Activated CD8-positive, alpha-beta memory T cell treated with anti-CD3 and anti-CD28 coated beads, Interleukin-2, amount 10 ng/mL, durations not matched to agents 7 days and 5 days (primary cell): Measurements from ENCODE around the gene GPR137C. TPM values are rescaled to one million over a fixed set of nuclear protein-coding genes. Genes with fewer than 3 reads are reported as not detected.

Experiments
- ATAC-seq: fragments of 150-1000 bp; cut with Tn5 transposase; one replicate; pipeline ENCODE4 v1.10.0; 2021; ENCODE audit warnings: moderate library complexity
- CTCF ChIA-PET: fragments of 350-600 bp; sonication (Branson Sonifier 250); formaldehyde crosslinking; loops from one replicate; lab custom pipeline; 2021; ENCODE audit warnings: antibody characterized with exemption; lab: Charles Lee
- DNase-seq: peaks from one replicate; pipeline ENCODE4 v3.0.0-alpha.2; 2020
- H3K27ac Mint-ChIP-seq: one replicate; pipeline ENCODE4 v1.8.0; 2021; ENCODE audit warnings: mild to moderate bottlenecking, mixed read lengths
- H3K27me3 Mint-ChIP-seq: one replicate; pipeline ENCODE4 v1.8.0; 2021; ENCODE audit warnings: mixed read lengths
- H3K36me3 Mint-ChIP-seq: one replicate; pipeline ENCODE4 v1.8.0; 2021; ENCODE audit warnings: mild to moderate bottlenecking, mixed read lengths
- H3K4me1 Mint-ChIP-seq: one replicate; pipeline ENCODE4 v1.8.0; 2021; ENCODE audit warnings: mixed read lengths
- H3K4me3 Mint-ChIP-seq: one replicate; pipeline ENCODE4 v1.8.0; 2021; ENCODE audit warnings: mild to moderate bottlenecking, moderate library complexity, mixed read lengths
- H3K9me3 Mint-ChIP-seq: one replicate; pipeline ENCODE4 v1.8.0; 2022; ENCODE audit warnings: low read depth, mixed read lengths
- total RNA-seq, 2 experiments: library from RNA; stranded (reverse); gene quantifications; one replicate each; pipeline ENCODE4 v1.2.3, GENCODE V29; 2021

GPR137C gene
- under 1 TPM; 0.73 to 0.85 TPM for total RNA-seq

- peak within 1 kb of the TSS; percentile 81 for H3K27ac Mint-ChIP-seq
- ATAC-seq (peak; percentile 92), DNase-seq (peak; percentile 100)
- H3K36me3 Mint-ChIP-seq: peaks cover 4% of the 10 kb centered on the region
- peak within 1 kb of the TSS; percentile 88 for H3K4me3 Mint-ChIP-seq
- H3K9me3 Mint-ChIP-seq: no peaks in the 10 kb centered on the region
- CTCF ChIA-PET: interaction anchor here (0.6 to 1.8 kb wide), 9 partner anchors 9 to 334 kb away, joined by 3 to 7 read pairs (median 3); no protein-coding TSS in a partner anchor
- H3K27me3 Mint-ChIP-seq: peaks cover 25% of the 10 kb centered on the region
- peaks cover 32% of the 10 kb centered on the region for H3K4me1 Mint-ChIP-seq
Observed at GRCh38 chr14:52552063-52552988, at the start of gene GPR137C, which contains the start of gene TXNDC16. TSS of gene GPR137C (plus strand) at chr14:52552836. CDS start at chr14:52553148, 312 bp downstream. TSS of gene TXNDC16 (minus strand) at chr14:52552505. CDS start at chr14:52543557, 8,948 bp downstream.

- no peaks in the 10 kb centered on the region for H3K27me3 Mint-ChIP-seq
- CTCF ChIA-PET: no interaction called here
- H3K4me3 Mint-ChIP-seq: no peak overlapping the region
- ATAC-seq (no peak), DNase-seq (no peak)
- H3K4me1 Mint-ChIP-seq: no peaks in the 10 kb centered on the region
- peaks cover 6% of the 10 kb centered on the region for H3K36me3 Mint-ChIP-seq
- no peak overlapping the region for H3K27ac Mint-ChIP-seq
- no peaks in the 10 kb centered on the region for H3K9me3 Mint-ChIP-seq
Observed at GRCh38 chr14:52513249-52513648, 39.4 kb upstream of the GPR137C start.

- no peak for DNase-seq
- ATAC-seq: no peak
- no peak overlapping the region for H3K27ac Mint-ChIP-seq
- H3K36me3 Mint-ChIP-seq: peaks cover 4% of the 10 kb centered on the region
- no peaks in the 10 kb centered on the region for H3K27me3 Mint-ChIP-seq
- no peaks in the 10 kb centered on the region for H3K9me3 Mint-ChIP-seq
- CTCF ChIA-PET: no interaction called here
- no peaks in the 10 kb centered on the region for H3K4me1 Mint-ChIP-seq
- H3K4me3 Mint-ChIP-seq: no peak overlapping the region
Observed at GRCh38 chr14:52514046-52514811, 38.4 kb upstream of the GPR137C start.

GRCh38 chr14:52522033-52522432 is 30.6 kb upstream of the GPR137C start:
- Mint-ChIP-seq H3K27me3 (no peaks in the 10 kb centered on the region), H3K36me3 (peaks cover 11% of the 10 kb centered on the region), H3K4me1 (no peaks in the 10 kb centered on the region), H3K9me3 (no peaks in the 10 kb centered on the region), H3K27ac (no peak overlapping the region), H3K4me3 (no peak overlapping the region)
- DNase-seq: no peak
- no peak for ATAC-seq
- CTCF ChIA-PET: no interaction called here

- no peak for ATAC-seq
- H3K9me3 Mint-ChIP-seq: no peaks in the 10 kb centered on the region
- no peak overlapping the region for H3K27ac Mint-ChIP-seq
- peaks cover 11% of the 10 kb centered on the region for H3K36me3 Mint-ChIP-seq
- no peaks in the 10 kb centered on the region for H3K27me3 Mint-ChIP-seq
- CTCF ChIA-PET: no interaction called here
- H3K4me3 Mint-ChIP-seq: no peak overlapping the region
- no peak for DNase-seq
- no peaks in the 10 kb centered on the region for H3K4me1 Mint-ChIP-seq
Observed at GRCh38 chr14:52522581-52523345, 29.9 kb upstream of the GPR137C start.

- no peaks in the 10 kb centered on the region for H3K27me3 Mint-ChIP-seq
- no peaks in the 10 kb centered on the region for H3K4me1 Mint-ChIP-seq
- no peak overlapping the region for H3K27ac Mint-ChIP-seq
- CTCF ChIA-PET: interaction anchor here (1.0 kb wide), 1 partner anchor 24 kb away, joined by 3 read pairs; no protein-coding TSS in a partner anchor
- no peak overlapping the region for H3K4me3 Mint-ChIP-seq
- no peak for DNase-seq
- H3K36me3 Mint-ChIP-seq: peaks cover 17% of the 10 kb centered on the region
- ATAC-seq: no peak
- H3K9me3 Mint-ChIP-seq: no peaks in the 10 kb centered on the region
Observed at GRCh38 chr14:52527052-52527451, 25.6 kb upstream of the GPR137C start.

- Mint-ChIP-seq H3K36me3 (peaks cover 33% of the 10 kb centered on the region), H3K27ac (peak overlapping the region; percentile 1), H3K27me3 (no peaks in the 10 kb centered on the region), H3K4me1 (no peaks in the 10 kb centered on the region), H3K4me3 (no peak overlapping the region), H3K9me3 (no peaks in the 10 kb centered on the region)
- CTCF ChIA-PET: no interaction called here
- DNase-seq (no peak), ATAC-seq (peak; percentile 66)
Observed at GRCh38 chr14:52531481-52531880, 21.2 kb upstream of the GPR137C start.

GRCh38 chr14:52536269-52536668 is 16.4 kb upstream of the GPR137C start:
- CTCF ChIA-PET: no interaction called here
- H3K27me3 Mint-ChIP-seq: no peaks in the 10 kb centered on the region
- peaks cover 11% of the 10 kb centered on the region for H3K4me1 Mint-ChIP-seq
- no peak for DNase-seq
- ATAC-seq: no peak
- H3K9me3 Mint-ChIP-seq: no peaks in the 10 kb centered on the region
- no peak overlapping the region for H3K27ac Mint-ChIP-seq
- no peak overlapping the region for H3K4me3 Mint-ChIP-seq
- H3K36me3 Mint-ChIP-seq: peaks cover 59% of the 10 kb centered on the region

- no peak for DNase-seq
- no peak overlapping the region for H3K4me3 Mint-ChIP-seq
- H3K27ac Mint-ChIP-seq: no peak overlapping the region
- ATAC-seq: no peak
- CTCF ChIA-PET: no interaction called here
- peaks cover 52% of the 10 kb centered on the region for H3K36me3 Mint-ChIP-seq
- no peaks in the 10 kb centered on the region for H3K9me3 Mint-ChIP-seq
- no peaks in the 10 kb centered on the region for H3K27me3 Mint-ChIP-seq
- peaks cover 11% of the 10 kb centered on the region for H3K4me1 Mint-ChIP-seq
Observed at GRCh38 chr14:52538623-52539022, 14.0 kb upstream of the GPR137C start.

- ATAC-seq (no peak), DNase-seq (no peak)
- Mint-ChIP-seq H3K27ac (no peak overlapping the region), H3K36me3 (peaks cover 15% of the 10 kb centered on the region), H3K4me3 (no peak overlapping the region), H3K9me3 (no peaks in the 10 kb centered on the region), H3K4me1 (peaks cover 10% of the 10 kb centered on the region), H3K27me3 (no peaks in the 10 kb centered on the region)
- CTCF ChIA-PET: no interaction called here
Observed at GRCh38 chr14:52545584-52546317, 6.9 kb upstream of the GPR137C start.

GRCh38 chr14:52546318-52546670 is 6.3 kb upstream of the GPR137C start:
- CTCF ChIA-PET: no interaction called here
- Mint-ChIP-seq H3K4me3 (no peak overlapping the region), H3K4me1 (peaks cover 15% of the 10 kb centered on the region), H3K36me3 (peaks cover 12% of the 10 kb centered on the region), H3K27me3 (no peaks in the 10 kb centered on the region), H3K27ac (no peak overlapping the region), H3K9me3 (no peaks in the 10 kb centered on the region)
- DNase-seq (no peak), ATAC-seq (no peak)

- H3K27me3 Mint-ChIP-seq: no peaks in the 10 kb centered on the region
- H3K4me3 Mint-ChIP-seq: no peak overlapping the region
- H3K36me3 Mint-ChIP-seq: peaks cover 12% of the 10 kb centered on the region
- DNase-seq: no peak
- no peak overlapping the region for H3K27ac Mint-ChIP-seq
- no peaks in the 10 kb centered on the region for H3K9me3 Mint-ChIP-seq
- CTCF ChIA-PET: no interaction called here
- ATAC-seq: no peak
- peaks cover 21% of the 10 kb centered on the region for H3K4me1 Mint-ChIP-seq
Observed at GRCh38 chr14:52547027-52547426, 5.6 kb upstream of the GPR137C start.
